Natural killer cell (primary cell): ENCODE data around the gene PLGRKT. TPM values are rescaled to one million over a fixed set of nuclear protein-coding genes. Genes with fewer than 3 reads are reported as not detected.
"Not testable (repeated sequence)": the region's sequence is repeated elsewhere in the genome, so short reads cannot be mapped to it uniquely, and the experiment has no call there.

Source experiments
- ATAC-seq, 3 donors: fragments of 150-1000 bp in 2 of 3; fragments of 200-7000 bp in 1 of 3; cut with Tn5 transposase; 1 replicate in 1 of 3; 2 replicates in 2 of 3; pipeline ENCODE4 v1.10.0; 2021; ENCODE audit warnings: mild to moderate bottlenecking in 2 of 3, moderate library complexity in 2 of 3
- DNase-seq, 2 donors: peaks; one replicate each; pipeline versions ENCODE4 v3.0.0 to v3.0.0-alpha.2; 2013 to 2021; ENCODE audit warnings: mixed read lengths in 1 of 2
- H3K27ac ChIP-seq: one replicate; pipeline ENCODE4 v1.5.1; 2013; ENCODE audit warnings: mild to moderate bottlenecking, low read length
- H3K27me3 ChIP-seq: one replicate; pipeline ENCODE4 v1.6.1; 2013; ENCODE audit warnings: low read length; ENCODE audit not compliant: control insufficient read depth, insufficient read depth
- H3K36me3 ChIP-seq: one replicate; pipeline ENCODE4 v1.6.1; 2013; ENCODE audit warnings: low read length; ENCODE audit not compliant: control insufficient read depth, insufficient read depth
- H3K4me1 ChIP-seq: one replicate; pipeline ENCODE4 v1.6.1; 2013; ENCODE audit warnings: low read length; ENCODE audit not compliant: control insufficient read depth, insufficient read depth
- H3K4me3 ChIP-seq: one replicate; pipeline ENCODE4 v1.5.1; 2013; ENCODE audit warnings: low read length
- H3K9me3 ChIP-seq: one replicate; pipeline ENCODE4 v1.6.1; 2013; ENCODE audit warnings: low read length; ENCODE audit not compliant: control insufficient read depth, insufficient read depth
- H3K27ac Mint-ChIP-seq, 2 donors: one replicate each; pipeline ENCODE4 v1.8.0; 2022; ENCODE audit warnings: mild to moderate bottlenecking in 2 of 2, mixed read lengths in 2 of 2, moderate library complexity in 1 of 2
- H3K27me3 Mint-ChIP-seq, 2 donors: one replicate each; pipeline ENCODE4 v1.8.0; 2022; ENCODE audit warnings: low read depth in 2 of 2, mixed read lengths in 2 of 2
- H3K36me3 Mint-ChIP-seq: one replicate; pipeline ENCODE4 v1.8.0; 2022; ENCODE audit warnings: mixed read lengths
- H3K4me1 Mint-ChIP-seq, 2 donors: one replicate each; pipeline ENCODE4 v1.8.0; 2022; ENCODE audit warnings: mixed read lengths in 2 of 2
- H3K4me3 Mint-ChIP-seq: one replicate; pipeline ENCODE4 v1.8.0; 2022; ENCODE audit warnings: mild to moderate bottlenecking, moderate library complexity, mixed read lengths
- H3K9me3 Mint-ChIP-seq, 2 donors: one replicate each; pipeline ENCODE4 v1.8.0; 2022; ENCODE audit warnings: mixed read lengths in 2 of 2
- CTCF ChIP-seq: fragments of 200-600 bp; IDR thresholded peaks from one replicate; pipeline ENCODE4 v1.8.0; 2022; ENCODE audit warnings: antibody characterized with exemption
- WGBS: methylation state at CpG from one replicate; pipeline ENCODE4 v1.1.7; 2013; ENCODE audit warnings: missing lambda C conversion rate; ENCODE audit not compliant: insufficient coverage; 5-methylcytosine and 5-hydroxymethylcytosine counted together
- intact Hi-C: fragments of 100-400 bp; cut with micrococcal nuclease; formaldehyde crosslinking; loops from one replicate; pipeline ENCODE4 v1.14.2; 2022
- total RNA-seq, 4 donors: library from RNA; stranded (reverse); fragments of 120-200 nt in 1 of 4; gene quantifications; one replicate each; pipeline versions ENCODE4 v1.2.3 to v1.2.4, GENCODE V29; 2013 to 2022

PLGRKT gene
- total RNA-seq, 3 donors from 2014 or later (not counting 1 experiment from before 2014, with no cell fraction given), result 14.7 to 17.8 (median 17.3) TPM

DNA sequence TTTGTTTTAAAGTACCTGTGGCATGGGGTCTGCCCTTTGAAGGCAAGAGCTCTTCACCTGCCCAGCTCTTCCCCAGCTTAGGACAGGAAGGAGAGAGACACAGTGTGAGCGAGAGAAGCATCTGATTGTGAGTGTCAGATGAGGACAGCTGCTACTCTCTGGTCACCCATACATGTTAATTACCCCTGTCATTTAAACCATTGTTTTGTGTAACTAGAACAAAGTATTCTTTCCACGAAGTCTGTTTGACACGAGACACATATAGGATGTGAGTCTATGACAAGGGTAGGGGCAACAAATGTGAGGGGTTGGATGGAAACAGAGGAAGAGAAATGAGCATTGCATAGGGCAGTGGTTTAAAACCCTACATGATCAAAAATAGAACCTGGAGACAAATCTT, 9.6 kb upstream of the PLGRKT start:
- peaks cover 0 to 4% of the 10 kb centered on the region in 2 donors for H3K27me3 Mint-ChIP-seq
- Histone ChIP-seq H3K4me3 (no peak overlapping the region), H3K27me3 (no peaks in the 10 kb centered on the region), H3K27ac (no peak overlapping the region), H3K4me1 (peaks cover 15% of the 10 kb centered on the region), H3K36me3 (no peaks in the 10 kb centered on the region), H3K9me3 (no peaks in the 10 kb centered on the region)
- WGBS, result 58% methylated on average over 2 of the region's 3 CpGs
- peak overlapping the region in 1 of 2 donors; percentile 12 for H3K27ac Mint-ChIP-seq
- peaks cover 27 to 32% of the 10 kb centered on the region in 2 donors for H3K4me1 Mint-ChIP-seq
- no peaks in the 10 kb centered on the region for H3K9me3 Mint-ChIP-seq
- TF ChIP-seq CTCF, result no peak
- no peak overlapping the region for H3K4me3 Mint-ChIP-seq
- ATAC-seq (no peak), DNase-seq (no peak)
- intact Hi-C loops, result no loop called here
- no peaks in the 10 kb centered on the region for H3K36me3 Mint-ChIP-seq

GRCh38 chr9:5446451-5447236, 8.9 kb upstream of the PLGRKT start:
- Histone ChIP-seq H3K4me3 (no peak overlapping the region), H3K36me3 (no peaks in the 10 kb centered on the region), H3K9me3 (no peaks in the 10 kb centered on the region), H3K27me3 (no peaks in the 10 kb centered on the region), H3K27ac (no peak overlapping the region), H3K4me1 (peaks cover 12% of the 10 kb centered on the region)
- Mint-ChIP-seq H3K36me3 (no peaks in the 10 kb centered on the region), H3K4me3 (no peak overlapping the region), H3K27me3 (peaks cover 0 to 4% of the 10 kb centered on the region in 2 donors), H3K4me1 (peaks cover 22 to 26% of the 10 kb centered on the region in 2 donors), H3K27ac (no peak overlapping the region), H3K9me3 (no peaks in the 10 kb centered on the region)
- DNase-seq (no peak), ATAC-seq (no peak)
- no peak for TF ChIP-seq CTCF
- 85% methylated on average over 2 of the region's 3 CpGs for WGBS
- intact Hi-C loops, result no loop called here

GRCh38 chr9:5445886-5446285, 8.2 kb upstream of the PLGRKT start:
- no peak overlapping the region for H3K4me3 Mint-ChIP-seq
- H3K36me3 Mint-ChIP-seq, result no peaks in the 10 kb centered on the region
- Histone ChIP-seq H3K9me3 (no peaks in the 10 kb centered on the region), H3K27me3 (no peaks in the 10 kb centered on the region), H3K36me3 (no peaks in the 10 kb centered on the region), H3K4me3 (no peak overlapping the region), H3K27ac (no peak overlapping the region), H3K4me1 (peaks cover 11% of the 10 kb centered on the region)
- no peak overlapping the region for H3K27ac Mint-ChIP-seq
- ATAC-seq (no peak), DNase-seq (no peak)
- peaks cover 14 to 18% of the 10 kb centered on the region in 2 donors for H3K4me1 Mint-ChIP-seq
- intact Hi-C loops, result no loop called here
- no peaks in the 10 kb centered on the region for H3K9me3 Mint-ChIP-seq
- TF ChIP-seq CTCF, result no peak
- peaks cover 0 to 4% of the 10 kb centered on the region in 2 donors for H3K27me3 Mint-ChIP-seq

GRCh38 chr9:5445096-5445495, 7.4 kb upstream of the PLGRKT start:
- WGBS, result 100% methylated on average over 2 of the region's 4 CpGs
- DNase-seq, H3K9me3 ChIP-seq, H3K4me1 ChIP-seq, intact Hi-C loops, H3K9me3 Mint-ChIP-seq, ATAC-seq, H3K4me3 ChIP-seq, H3K4me3 Mint-ChIP-seq, H3K27ac ChIP-seq, H3K27me3 ChIP-seq, H3K27me3 Mint-ChIP-seq, H3K36me3 Mint-ChIP-seq, H3K27ac Mint-ChIP-seq, H3K36me3 ChIP-seq: not testable (repeated sequence)
- peaks cover 7 to 10% of the 10 kb centered on the region in 2 donors for H3K4me1 Mint-ChIP-seq
